Measurements from ENCODE around the gene MYBBP1A. TPM values are rescaled to one million over a fixed set of nuclear protein-coding genes. Genes with fewer than 3 reads are reported as not detected.

The MYBBP1A gene
- polyA plus RNA-seq, 2 of the 4 experiments (the other 2 are of a cell fraction), result 42.9 to 95.1 TPM

DNA sequence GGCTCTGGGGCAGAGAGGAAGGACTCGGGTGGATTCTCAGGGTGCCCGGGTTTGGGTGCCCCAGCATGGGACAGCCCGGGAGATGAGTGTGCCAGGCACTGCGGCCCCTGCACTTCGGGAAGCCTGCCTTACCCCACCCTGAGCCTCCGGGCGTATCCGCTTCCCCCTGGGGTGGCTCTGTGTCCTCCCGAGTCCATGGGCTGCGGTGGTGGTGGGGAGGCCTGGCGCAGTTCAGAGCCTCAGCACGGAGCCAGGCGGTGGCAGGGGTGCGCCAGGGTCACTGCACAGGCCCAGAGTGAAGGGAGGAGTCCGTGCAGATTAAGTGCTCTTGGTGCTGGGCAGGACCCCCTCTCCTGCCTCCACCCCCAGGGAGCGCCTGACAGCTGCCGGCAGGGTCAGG is 20.7 kb downstream of the MYBBP1A start:
- CTCF ChIA-PET, result interaction anchor here (0.9 to 1.2 kb wide), 4 partner anchors 9 to 66 kb away, joined by 3 to 4 read pairs (median 4); no protein-coding TSS in a partner anchor
- peak; percentile 2 to 39; a peak in 5 of 6 replicates for ATAC-seq
- peak overlapping the region; percentile 54 to 80 for H3K27ac ChIP-seq
- 50% methylated on average over 16 of the region's 17 CpGs for WGBS (ENCODE audit: missing lambda C conversion rate)
- H3K9me3 ChIP-seq, result no peaks in the 10 kb centered on the region
- DNase-seq (ENCODE audit: low read depth in 1 of 2, low spot score in 1 of 2), result no peak
- no peak overlapping the region for H3K4me3 ChIP-seq
- POLR2A ChIA-PET, result interaction anchor here (0.9 to 1.3 kb wide), 4 partner anchors 8 to 36 kb away, joined by 3 to 5 read pairs (median 3); partner anchors contain the start of gene MYBBP1A
- peak overlapping the region; percentile 72 for H3K4me2 ChIP-seq
- FAIRE-seq, result no peak
- peaks cover 20% of the 10 kb centered on the region for H3K4me1 ChIP-seq
- TF ChIP-seq PBX3 (IDR thresholded peaks at IDR 0.05) (no peak; the same call in 1 of the 2 replicates), POLR2A (IDR thresholded peaks at IDR 0.05; ENCODE audit: low read length) (peak; percentile 3; the same call in 1 of the 2 replicates), CBX2 (IDR thresholded peaks at IDR 0.05; ENCODE audit: borderline replicate concordance, low read depth) (no peak)
- TF ChIP-seq, protein P1, sequence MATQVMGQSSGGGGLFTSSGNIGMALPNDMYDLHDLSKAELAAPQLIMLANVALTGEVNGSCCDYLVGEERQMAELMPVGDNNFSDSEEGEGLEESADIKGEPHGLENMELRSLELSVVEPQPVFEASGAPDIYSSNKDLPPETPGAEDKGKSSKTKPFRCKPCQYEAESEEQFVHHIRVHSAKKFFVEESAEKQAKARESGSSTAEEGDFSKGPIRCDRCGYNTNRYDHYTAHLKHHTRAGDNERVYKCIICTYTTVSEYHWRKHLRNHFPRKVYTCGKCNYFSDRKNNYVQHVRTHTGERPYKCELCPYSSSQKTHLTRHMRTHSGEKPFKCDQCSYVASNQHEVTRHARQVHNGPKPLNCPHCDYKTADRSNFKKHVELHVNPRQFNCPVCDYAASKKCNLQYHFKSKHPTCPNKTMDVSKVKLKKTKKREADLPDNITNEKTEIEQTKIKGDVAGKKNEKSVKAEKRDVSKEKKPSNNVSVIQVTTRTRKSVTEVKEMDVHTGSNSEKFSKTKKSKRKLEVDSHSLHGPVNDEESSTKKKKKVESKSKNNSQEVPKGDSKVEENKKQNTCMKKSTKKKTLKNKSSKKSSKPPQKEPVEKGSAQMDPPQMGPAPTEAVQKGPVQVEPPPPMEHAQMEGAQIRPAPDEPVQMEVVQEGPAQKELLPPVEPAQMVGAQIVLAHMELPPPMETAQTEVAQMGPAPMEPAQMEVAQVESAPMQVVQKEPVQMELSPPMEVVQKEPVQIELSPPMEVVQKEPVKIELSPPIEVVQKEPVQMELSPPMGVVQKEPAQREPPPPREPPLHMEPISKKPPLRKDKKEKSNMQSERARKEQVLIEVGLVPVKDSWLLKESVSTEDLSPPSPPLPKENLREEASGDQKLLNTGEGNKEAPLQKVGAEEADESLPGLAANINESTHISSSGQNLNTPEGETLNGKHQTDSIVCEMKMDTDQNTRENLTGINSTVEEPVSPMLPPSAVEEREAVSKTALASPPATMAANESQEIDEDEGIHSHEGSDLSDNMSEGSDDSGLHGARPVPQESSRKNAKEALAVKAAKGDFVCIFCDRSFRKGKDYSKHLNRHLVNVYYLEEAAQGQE (IDR thresholded peaks at IDR 0.05), result no peak

DNA sequence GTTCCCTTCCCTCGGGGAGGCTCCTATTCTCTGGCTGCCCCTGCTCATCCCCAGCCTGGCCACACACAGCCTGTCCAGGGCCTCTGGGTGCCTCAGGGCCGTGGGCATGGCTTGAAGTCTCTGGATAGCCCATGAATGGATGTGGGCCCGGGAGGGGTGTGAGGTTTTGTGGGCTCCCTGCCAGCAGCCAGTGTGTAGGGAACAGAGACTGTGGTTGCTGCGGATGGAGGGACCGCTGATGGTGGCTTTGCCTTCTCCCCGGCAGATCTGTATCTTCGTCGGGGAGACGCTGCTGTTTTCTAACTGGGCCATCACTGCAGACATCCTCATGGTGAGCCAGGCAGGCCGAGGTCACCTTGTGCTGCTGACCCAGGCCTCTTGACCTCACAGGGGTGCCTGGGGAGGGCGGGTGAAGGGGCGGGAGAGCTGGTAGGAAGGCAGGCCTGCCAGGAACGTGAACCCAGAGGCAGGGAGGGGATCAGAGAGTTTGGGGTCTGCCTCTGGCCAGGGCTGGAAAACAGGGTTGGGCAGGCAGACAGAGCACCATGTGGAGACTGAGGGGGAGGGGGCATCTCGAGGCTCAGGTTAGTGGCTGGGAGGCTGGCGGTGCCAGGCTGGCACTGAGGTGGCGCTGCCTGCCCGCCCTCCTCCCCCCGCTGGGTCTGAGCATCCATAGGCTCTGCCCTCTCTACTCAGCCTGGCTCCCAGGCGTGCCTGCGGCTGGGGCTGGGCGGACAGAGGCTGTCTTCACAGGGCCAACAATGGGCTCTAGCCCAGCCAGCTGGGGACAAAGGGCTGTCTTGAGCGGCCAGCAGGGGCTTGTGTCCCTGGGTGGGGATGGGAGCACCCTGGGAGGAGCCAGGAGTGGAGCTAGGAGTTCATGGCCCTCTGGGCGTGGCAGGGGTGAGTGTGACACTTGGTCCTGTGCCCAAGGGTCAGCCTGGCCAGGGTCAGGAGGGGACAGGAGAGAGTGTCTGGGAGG is 21.4 kb downstream of the MYBBP1A start:
- peak overlapping the region; percentile 72 for H3K4me2 ChIP-seq
- WGBS (ENCODE audit: missing lambda C conversion rate), result 47% methylated on average over 18 of the region's 23 CpGs
- ATAC-seq, result peak; percentile 25 to 65
- no peak overlapping the region for H3K4me3 ChIP-seq
- peaks cover 20% of the 10 kb centered on the region for H3K4me1 ChIP-seq
- ChIA-PET CTCF (interaction anchor here (0.5 to 1.5 kb wide), 3 partner anchors 17 to 34 kb away, joined by 3 to 4 read pairs (median 4); no protein-coding TSS in a partner anchor), POLR2A (interaction anchor here (0.9 to 1.3 kb wide), 3 partner anchors 9 to 21 kb away, joined by 3 to 5 read pairs (median 3); partner anchors contain the start of gene MYBBP1A)
- no peaks in the 10 kb centered on the region for H3K9me3 ChIP-seq
- no peak for FAIRE-seq
- DNase-seq (ENCODE audit: low read depth in 1 of 2, low spot score in 1 of 2), result peak in 1 of 2 experiments; percentile 53
- peak overlapping the region; percentile 54 to 80 for H3K27ac ChIP-seq
- TF ChIP-seq RFX5 (IDR thresholded peaks at IDR 0.05) (no peak), SREBF2 (IDR thresholded peaks at IDR 0.05) (no peak), ZC3H11A (IDR thresholded peaks at IDR 0.05) (0 out of 2 replicates have a peak, but pooled peaks have one; percentile 4), CHD4 (IDR thresholded peaks at IDR 0.05; ENCODE audit: borderline replicate concordance) (no peak), HOXA7 (CRISPR knock-in tag; IDR thresholded peaks at IDR 0.05) (peak; percentile 46; the same call in 1 of the 2 replicates), MYC (IDR thresholded peaks at IDR 0.05; ENCODE audit: borderline replicate concordance, low read length) (0 out of 2 replicates have a peak, but pooled peaks have one; percentile 30), EP300 (IDR thresholded peaks at IDR 0.05) (no peak), POLR2AphosphoS2 (conservative IDR thresholded peaks at IDR 0.05; ENCODE audit: low read length) (peak; percentile 26; the same call in 1 of the 2 replicates), HOXB13 (CRISPR knock-in tag; IDR thresholded peaks at IDR 0.05; ENCODE audit: low read depth) (no peak), POLR2A (IDR thresholded peaks at IDR 0.05; ENCODE audit: low read length) (peak; percentile 25), FOSB (CRISPR knock-in tag; IDR thresholded peaks at IDR 0.05) (peak; percentile 67; the same call in 1 of the 2 replicates), CEBPB (IDR thresholded peaks at IDR 0.05) (no peak), FOSL2 (IDR thresholded peaks at IDR 0.05) (no peak), FOSL2 (CRISPR knock-in tag; IDR thresholded peaks at IDR 0.05) (no peak), PBX3 (IDR thresholded peaks at IDR 0.05) (peak; percentile 53; the same call in 1 of the 2 replicates)
- TF ChIP-seq, protein P2, sequence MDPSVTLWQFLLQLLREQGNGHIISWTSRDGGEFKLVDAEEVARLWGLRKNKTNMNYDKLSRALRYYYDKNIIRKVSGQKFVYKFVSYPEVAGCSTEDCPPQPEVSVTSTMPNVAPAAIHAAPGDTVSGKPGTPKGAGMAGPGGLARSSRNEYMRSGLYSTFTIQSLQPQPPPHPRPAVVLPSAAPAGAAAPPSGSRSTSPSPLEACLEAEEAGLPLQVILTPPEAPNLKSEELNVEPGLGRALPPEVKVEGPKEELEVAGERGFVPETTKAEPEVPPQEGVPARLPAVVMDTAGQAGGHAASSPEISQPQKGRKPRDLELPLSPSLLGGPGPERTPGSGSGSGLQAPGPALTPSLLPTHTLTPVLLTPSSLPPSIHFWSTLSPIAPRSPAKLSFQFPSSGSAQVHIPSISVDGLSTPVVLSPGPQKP (IDR thresholded peaks at IDR 0.05; ENCODE audit: low read depth, low read length), result no peak
- TF ChIP-seq, protein P3, sequence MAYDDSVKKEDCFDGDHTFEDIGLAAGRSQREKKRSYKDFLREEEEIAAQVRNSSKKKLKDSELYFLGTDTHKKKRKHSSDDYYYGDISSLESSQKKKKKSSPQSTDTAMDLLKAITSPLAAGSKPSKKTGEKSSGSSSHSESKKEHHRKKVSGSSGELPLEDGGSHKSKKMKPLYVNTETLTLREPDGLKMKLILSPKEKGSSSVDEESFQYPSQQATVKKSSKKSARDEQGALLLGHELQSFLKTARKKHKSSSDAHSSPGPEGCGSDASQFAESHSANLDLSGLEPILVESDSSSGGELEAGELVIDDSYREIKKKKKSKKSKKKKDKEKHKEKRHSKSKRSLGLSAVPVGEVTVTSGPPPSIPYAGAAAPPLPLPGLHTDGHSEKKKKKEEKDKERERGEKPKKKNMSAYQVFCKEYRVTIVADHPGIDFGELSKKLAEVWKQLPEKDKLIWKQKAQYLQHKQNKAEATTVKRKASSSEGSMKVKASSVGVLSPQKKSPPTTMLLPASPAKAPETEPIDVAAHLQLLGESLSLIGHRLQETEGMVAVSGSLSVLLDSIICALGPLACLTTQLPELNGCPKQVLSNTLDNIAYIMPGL (CRISPR knock-in tag; IDR thresholded peaks at IDR 0.05; ENCODE audit: borderline replicate concordance), result no peak
- TF ChIP-seq, protein P4, sequence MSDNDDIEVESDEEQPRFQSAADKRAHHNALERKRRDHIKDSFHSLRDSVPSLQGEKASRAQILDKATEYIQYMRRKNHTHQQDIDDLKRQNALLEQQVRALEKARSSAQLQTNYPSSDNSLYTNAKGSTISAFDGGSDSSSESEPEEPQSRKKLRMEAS (IDR thresholded peaks at IDR 0.05), result peak; percentile 28; the same call in 1 of the 2 replicates
- TF ChIP-seq, protein P5, sequence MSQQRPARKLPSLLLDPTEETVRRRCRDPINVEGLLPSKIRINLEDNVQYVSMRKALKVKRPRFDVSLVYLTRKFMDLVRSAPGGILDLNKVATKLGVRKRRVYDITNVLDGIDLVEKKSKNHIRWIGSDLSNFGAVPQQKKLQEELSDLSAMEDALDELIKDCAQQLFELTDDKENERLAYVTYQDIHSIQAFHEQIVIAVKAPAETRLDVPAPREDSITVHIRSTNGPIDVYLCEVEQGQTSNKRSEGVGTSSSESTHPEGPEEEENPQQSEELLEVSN (IDR thresholded peaks at IDR 0.05; ENCODE audit: borderline replicate concordance, low read depth), result no peak
